GM12873 (cell line): Measurements from ENCODE around the gene OR2T35.
A peak's percentile ranks its signal among the peaks of the same experiment; 100 is the strongest.

Source experiments
- TF ChIP-seq, protein P1 (sequence below): IDR thresholded peaks from 2 replicates; pipeline ENCODE4 v1.5.1; 2012; ENCODE audit warnings: low read depth, mild to moderate bottlenecking, moderate library complexity, low read length, control low read depth; ENCODE audit not compliant: insufficient read depth; ENCODE audit errors: missing control alignments

OR2T35 gene

DNA sequence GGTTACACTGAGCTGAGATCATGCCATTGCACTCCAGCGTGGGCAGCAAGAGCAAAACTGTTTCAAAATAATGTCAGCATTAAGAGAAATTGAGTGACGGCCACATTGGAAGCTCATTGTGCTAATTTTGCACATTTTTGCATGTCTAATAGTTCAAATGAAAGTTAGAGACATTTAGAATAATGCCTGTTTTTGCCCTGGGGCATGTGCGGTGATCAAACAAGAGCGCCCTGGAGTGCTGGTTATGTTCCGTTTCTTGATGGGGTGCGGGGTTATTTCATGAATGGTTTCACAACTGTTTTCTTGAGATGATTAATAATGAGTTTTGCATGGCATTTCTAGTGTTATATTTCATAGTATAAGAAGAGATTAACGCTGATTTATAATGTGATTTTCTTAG lies 23.3 kb downstream of the OR2T35 start:
- TF ChIP-seq, protein P1, sequence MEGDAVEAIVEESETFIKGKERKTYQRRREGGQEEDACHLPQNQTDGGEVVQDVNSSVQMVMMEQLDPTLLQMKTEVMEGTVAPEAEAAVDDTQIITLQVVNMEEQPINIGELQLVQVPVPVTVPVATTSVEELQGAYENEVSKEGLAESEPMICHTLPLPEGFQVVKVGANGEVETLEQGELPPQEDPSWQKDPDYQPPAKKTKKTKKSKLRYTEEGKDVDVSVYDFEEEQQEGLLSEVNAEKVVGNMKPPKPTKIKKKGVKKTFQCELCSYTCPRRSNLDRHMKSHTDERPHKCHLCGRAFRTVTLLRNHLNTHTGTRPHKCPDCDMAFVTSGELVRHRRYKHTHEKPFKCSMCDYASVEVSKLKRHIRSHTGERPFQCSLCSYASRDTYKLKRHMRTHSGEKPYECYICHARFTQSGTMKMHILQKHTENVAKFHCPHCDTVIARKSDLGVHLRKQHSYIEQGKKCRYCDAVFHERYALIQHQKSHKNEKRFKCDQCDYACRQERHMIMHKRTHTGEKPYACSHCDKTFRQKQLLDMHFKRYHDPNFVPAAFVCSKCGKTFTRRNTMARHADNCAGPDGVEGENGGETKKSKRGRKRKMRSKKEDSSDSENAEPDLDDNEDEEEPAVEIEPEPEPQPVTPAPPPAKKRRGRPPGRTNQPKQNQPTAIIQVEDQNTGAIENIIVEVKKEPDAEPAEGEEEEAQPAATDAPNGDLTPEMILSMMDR = no peak

DNA sequence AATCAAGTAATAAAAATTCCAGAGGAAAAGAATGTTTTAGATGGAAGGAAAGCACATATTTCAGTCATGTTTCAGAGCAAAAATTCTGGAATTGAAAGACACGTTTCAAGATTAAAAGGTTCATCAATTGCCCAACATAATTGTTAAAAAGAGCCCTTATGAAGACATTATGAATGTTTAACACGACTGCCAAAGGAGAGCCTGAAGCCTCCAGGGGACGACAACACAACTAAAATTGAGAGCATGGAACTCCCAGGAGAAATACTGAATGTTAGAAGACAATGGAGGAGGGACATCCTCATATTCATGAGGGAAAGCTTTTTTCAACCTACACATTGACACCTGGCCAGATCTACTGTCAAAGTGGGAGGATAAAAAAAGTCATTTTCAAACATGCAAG lies 26.2 kb downstream of the OR2T35 start:
- TF ChIP-seq, protein P1 = peak; percentile 78

DNA sequence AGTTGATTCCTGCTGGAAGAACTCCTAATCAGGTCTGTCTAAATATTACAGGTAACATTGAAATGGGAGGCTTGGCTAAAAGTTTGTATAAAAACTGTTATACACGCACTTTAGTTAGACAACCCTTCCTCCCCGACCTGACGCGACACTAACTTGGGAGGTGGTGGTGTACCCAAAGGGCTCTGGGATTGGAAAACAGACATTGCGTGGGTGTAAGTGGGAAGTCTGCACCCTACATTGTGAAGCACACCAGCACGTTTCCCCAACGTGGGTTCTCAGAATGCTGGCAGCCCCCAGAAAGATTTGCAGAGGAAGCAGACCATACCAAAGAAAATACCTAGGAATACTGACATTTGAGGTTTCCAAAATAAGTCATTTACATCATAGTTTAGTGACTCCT lies 27.0 kb downstream of the OR2T35 start:
- TF ChIP-seq, protein P1 = no peak

DNA sequence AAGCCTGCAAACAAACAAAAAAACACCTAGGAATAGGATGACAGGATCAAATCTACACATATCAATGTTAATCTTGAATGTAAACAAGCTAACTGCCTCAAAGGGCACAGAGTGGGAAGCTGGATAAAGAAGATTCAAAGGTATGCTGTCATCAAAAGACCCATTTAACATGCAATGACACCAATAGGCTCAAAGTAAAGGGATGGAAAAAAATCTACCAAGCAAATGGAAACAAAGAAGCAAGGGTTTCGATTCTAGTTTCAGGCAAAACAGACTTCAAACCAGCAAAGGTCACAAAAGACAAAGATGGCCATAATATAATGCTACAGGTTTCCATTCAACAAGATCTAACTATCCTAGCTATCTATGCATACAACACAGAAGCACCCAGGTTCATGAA lies 31.3 kb downstream of the OR2T35 start:
- TF ChIP-seq, protein P1 = no peak

DNA sequence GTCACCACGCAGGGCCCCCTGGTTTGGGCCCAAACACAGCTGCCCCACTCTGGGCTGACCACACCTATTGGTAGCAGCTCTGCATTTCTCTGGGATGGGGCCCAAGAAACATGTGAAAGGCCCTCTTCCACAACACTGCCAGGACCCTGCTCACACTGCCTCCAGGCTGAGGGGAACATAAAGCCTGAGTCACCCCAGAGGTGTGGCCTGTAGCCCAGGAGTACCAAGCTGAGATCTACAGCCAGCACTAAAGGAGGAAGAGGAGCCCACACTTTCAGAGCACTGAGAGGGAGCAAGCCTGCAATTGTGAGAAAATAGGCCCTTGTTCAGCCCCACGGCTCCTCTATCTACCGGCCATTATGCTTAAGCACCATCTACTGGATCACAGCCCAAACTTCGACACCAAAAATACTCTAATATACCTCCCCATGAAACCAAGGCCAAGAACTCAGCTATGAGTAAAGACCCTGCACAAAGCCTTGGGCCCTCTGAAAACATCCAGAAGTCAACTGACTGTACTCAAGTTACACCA lies 33.1 kb downstream of the OR2T35 start:
- TF ChIP-seq, protein P1 = peak; percentile 20

DNA sequence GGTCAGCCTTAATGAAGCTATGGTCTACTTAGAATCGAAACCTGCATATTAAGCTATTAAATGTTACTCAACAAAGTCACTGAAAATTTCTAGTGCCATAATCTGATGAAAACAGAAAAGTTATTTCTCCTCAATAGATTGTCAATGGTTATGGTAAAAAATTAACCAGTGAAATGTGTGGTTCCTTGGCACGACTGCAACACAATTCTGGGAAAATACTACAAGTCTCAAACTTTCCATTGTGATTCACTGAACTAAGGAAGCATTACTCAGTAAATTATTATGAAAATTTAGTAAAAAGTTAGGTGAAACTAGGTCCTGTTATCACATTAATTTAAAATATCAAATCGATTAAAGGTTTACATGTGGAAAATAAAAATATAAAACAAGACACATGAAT lies 34.8 kb downstream of the OR2T35 start:
- TF ChIP-seq, protein P1 = no peak

DNA sequence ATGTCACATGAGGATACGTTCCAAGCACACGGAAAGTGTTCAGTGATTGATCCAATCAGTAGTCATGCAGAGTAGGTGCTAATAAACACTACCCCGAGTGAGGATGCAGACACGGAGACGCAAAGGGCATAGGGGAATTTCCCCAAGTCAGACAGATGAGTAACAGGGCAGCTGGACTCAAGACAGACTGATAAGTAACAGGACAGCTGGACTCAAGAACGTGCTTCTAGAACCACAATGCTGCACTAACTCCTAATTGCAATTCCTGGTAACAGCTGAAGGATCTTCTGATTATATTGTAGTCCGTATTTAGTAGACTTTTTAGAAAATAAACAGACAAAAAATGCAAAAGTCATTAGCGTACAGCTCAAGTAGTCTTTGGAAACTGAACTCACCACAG lies 45.7 kb downstream of the OR2T35 start:
- TF ChIP-seq, protein P1 = no peak
